Measurements from ENCODE around the gene CEP290.

Gene CEP290

GRCh38 chr12:88141774-88142609 is at the start of gene CEP290, which contains the start of gene TMTC3:
Gene CEP290 (minus strand): TSS chr12:88142088. CDS start chr12:88141307, 781 bp downstream.
Gene TMTC3 (plus strand): TSS chr12:88142307. CDS start chr12:88148316, 6,009 bp downstream.
- DNase-seq = peak; percentile 95

- no peak for DNase-seq
Measured at GRCh38 chr12:88188180-88188579, 46.3 kb upstream of the CEP290 start.

GRCh38 chr12:88187571-88187970 is 45.7 kb upstream of the CEP290 start:
- DNase-seq = no peak

GRCh38 chr12:88185988-88186387 is 44.1 kb upstream of the CEP290 start:
- DNase-seq = no peak

- no peak for DNase-seq
Measured at GRCh38 chr12:88185279-88185678, 43.4 kb upstream of the CEP290 start.

- DNase-seq = no peak
Measured at GRCh38 chr12:88184196-88184595, 42.3 kb upstream of the CEP290 start.

- no peak for DNase-seq
Measured at GRCh38 chr12:88182416-88182815, 40.5 kb upstream of the CEP290 start.

- no peak for DNase-seq
Measured at GRCh38 chr12:88181881-88182280, 40.0 kb upstream of the CEP290 start.

GRCh38 chr12:88179436-88180014 is 37.6 kb upstream of the CEP290 start:
- no peak for DNase-seq

GRCh38 chr12:88175544-88175943 is 33.7 kb upstream of the CEP290 start:
- DNase-seq = no peak

GRCh38 chr12:88172844-88173407 is 31.0 kb upstream of the CEP290 start:
- DNase-seq = no peak

GRCh38 chr12:88167384-88167783 is 25.5 kb upstream of the CEP290 start:
- no peak for DNase-seq

GRCh38 chr12:88166179-88166578 is 24.3 kb upstream of the CEP290 start:
- no peak for DNase-seq

- no peak for DNase-seq
Measured at GRCh38 chr12:88163371-88163770, 21.5 kb upstream of the CEP290 start.

GRCh38 chr12:88156075-88156654 is 14.3 kb upstream of the CEP290 start:
- DNase-seq = no peak

GRCh38 chr12:88153959-88154358 is 12.1 kb upstream of the CEP290 start:
- DNase-seq = no peak

- DNase-seq = no peak
Measured at GRCh38 chr12:88150063-88150462, 8.2 kb upstream of the CEP290 start.

- DNase-seq = no peak
Measured at GRCh38 chr12:88145567-88146505, 3.9 kb upstream of the CEP290 start.

GRCh38 chr12:88144546-88145468 is 2.9 kb upstream of the CEP290 start:
- DNase-seq = no peak

GRCh38 chr12:88144037-88144436 is 2.1 kb upstream of the CEP290 start:
- no peak for DNase-seq

- no peak for DNase-seq
Measured at GRCh38 chr12:88142610-88142991, 713 bp upstream of the CEP290 start.

- no peak for DNase-seq
Measured at GRCh38 chr12:88141425-88141773, 489 bp downstream of the CEP290 start.

All from CD4-positive, alpha-beta T cell treated with Interferon gamma for 1 hour (primary cell).